IPS-NIHi7 (cell line): ENCODE measurements around the gene TMEM108.

Experiments used
- DNase-seq: peaks from one replicate; pipeline ENCODE4 v3.0.0; 2012; ENCODE audit warnings: mixed read lengths; ENCODE audit errors: extremely low spot score

TMEM108 gene

DNA sequence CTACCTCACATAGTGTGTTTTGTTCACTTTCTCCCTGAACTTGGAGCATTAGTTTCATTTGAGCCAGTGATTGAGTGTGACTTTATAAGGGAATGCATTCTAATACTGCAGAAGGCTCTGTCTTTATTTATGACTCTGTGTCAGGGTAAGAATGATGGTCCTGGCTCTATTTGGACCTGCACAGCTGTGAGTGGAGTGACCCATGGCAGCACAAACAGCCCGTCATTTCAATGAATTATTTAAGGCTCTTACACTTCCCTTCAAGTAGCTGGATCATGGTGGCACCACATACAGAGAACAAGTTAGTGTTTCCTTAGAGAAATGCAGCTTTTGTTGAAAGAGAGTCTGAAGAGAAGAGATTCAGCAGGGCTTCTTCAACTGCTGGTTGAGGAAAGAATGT lies 16.4 kb downstream of the TMEM108 start:
- DNase-seq = no peak

- DNase-seq = no peak
Observed at GRCh38 chr3:133055339-133055738, 17.1 kb downstream of the TMEM108 start.

- DNase-seq = peak; percentile 25
Observed at GRCh38 chr3:133058243-133058642, 20.1 kb downstream of the TMEM108 start.

DNA sequence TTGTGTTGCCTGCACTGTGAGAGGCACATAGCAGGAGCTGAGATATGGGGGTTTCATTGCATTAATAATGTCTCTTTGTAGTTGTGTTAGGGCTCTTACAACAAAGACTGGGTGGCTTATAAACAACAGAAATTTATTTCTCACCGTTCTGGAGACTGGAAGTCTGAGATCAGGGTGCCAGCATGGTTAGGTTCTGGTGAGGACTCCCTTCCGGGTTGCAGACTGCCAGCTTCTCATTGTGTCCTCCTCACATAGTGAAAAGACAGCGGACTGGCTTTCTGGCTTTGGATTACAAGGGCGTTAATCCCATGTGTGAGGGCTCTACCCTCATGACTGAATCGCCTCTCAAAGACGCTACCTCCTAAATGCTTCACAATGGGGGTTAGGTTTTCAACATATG lies 20.6 kb downstream of the TMEM108 start:
- DNase-seq = no peak

DNA sequence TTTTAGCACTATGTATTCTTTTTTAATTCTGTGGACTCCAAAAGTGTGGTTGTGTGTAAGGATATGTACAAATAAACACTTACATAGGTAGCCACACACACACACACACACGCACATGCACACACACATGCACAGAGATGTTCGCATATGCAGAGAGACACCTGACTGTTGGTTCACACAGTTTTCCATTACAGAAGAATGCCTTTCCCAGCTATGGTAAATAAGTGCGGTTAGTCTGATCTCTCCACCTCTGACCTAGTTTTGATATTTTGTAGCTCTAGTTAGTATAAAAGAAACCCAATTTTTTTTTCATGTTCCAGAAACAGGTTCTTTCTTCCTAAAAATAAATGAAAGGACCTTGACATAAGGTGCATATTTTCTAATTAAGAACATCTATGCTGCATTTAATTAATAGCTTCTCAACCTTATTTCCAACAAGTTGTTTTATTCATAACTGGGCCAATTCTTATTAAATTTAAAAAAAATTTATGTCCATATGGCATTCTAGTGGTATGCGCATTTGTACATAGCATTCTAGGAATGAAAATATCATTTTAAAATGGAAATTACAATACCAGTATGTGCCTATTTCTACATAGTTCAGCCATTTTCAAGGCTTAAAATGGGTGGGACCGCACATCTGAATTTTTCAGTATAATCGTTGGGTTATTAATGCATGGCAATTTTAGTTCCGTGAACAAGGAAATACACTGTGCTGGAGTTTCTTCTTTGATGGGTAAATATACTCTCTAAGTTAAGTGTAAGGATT lies 27.2 kb downstream of the TMEM108 start:
- no peak for DNase-seq

GRCh38 chr3:133066026-133066425 lies 27.8 kb downstream of the TMEM108 start:
- no peak for DNase-seq

DNA sequence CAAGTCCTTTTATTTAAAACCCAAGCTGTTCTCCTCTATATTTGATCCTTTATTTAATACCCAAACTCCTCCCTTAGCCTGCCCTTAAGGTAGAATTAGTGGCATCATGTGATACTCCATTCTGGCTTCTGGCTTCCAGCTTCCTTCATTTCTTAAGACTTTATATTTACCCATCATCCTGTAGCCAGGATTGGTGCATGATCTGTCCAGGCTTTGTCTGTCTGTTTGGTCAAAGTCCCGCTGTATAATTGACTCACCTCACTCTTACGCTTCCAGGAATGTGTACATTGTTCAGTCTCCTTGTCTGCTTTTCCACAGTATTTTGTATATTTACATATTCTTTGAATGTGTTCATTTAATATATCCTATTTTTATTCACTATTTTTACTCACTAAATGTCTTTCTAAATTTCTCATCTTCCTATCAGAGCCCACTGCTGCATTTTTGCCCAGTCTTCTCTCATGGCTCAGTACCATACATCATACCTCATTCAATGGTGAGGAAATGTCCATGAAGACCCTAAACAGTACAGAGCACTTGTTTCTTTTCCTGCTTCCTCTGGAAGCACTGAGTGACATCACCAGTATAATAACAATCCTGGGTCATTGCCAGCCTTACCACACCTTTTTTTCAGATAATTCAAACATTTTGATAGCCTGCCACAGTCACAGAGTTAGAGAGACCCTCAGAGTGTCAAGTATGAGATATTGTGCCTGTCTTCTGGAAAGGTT lies 31.5 kb downstream of the TMEM108 start:
- DNase-seq = no peak

DNA sequence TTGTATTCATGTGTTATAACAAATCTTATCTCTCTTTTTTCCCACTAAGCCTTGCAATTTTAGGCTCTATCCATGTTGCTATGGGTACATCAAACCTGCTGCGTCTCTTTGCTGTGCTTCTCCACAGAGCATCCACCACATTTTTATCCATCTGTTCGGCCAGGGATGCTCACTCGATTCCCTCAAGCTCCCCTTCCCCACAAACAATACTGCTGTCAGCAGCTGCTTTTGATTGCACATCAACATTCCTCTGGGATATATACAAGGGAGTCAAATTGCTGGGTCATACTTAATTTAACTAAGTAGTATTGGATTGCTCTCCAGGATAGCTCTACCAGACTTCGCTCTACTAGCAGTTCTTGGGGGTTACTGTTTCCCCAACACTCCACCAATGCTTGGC lies 36.8 kb downstream of the TMEM108 start:
- no peak for DNase-seq

DNA sequence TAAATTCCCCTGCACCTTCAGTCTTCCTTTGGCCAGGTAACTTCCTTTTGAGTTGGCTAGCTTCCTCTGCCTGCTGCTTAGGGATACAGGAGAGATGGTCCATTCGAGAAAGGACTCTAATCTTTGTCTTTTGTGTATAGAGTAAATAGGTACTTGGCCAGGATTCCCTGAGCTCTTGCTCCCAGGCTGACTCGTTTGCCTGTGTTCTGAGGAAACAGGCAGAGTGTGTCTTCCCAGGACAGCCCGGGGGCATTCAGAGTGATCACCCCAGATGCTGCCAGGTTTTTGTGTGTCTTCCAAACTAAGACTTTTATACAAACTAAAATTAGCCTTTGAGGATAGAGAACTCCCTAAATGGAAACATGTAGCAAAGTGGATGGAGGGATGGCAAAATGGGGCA lies 39.5 kb downstream of the TMEM108 start:
- DNase-seq = no peak

GRCh38 chr3:133079621-133080020 lies 41.4 kb downstream of the TMEM108 start:
- no peak for DNase-seq

- DNase-seq = no peak
Observed at GRCh38 chr3:133081016-133081415, 42.8 kb downstream of the TMEM108 start.

GRCh38 chr3:133083395-133083794 lies 45.2 kb downstream of the TMEM108 start:
- no peak for DNase-seq

DNA sequence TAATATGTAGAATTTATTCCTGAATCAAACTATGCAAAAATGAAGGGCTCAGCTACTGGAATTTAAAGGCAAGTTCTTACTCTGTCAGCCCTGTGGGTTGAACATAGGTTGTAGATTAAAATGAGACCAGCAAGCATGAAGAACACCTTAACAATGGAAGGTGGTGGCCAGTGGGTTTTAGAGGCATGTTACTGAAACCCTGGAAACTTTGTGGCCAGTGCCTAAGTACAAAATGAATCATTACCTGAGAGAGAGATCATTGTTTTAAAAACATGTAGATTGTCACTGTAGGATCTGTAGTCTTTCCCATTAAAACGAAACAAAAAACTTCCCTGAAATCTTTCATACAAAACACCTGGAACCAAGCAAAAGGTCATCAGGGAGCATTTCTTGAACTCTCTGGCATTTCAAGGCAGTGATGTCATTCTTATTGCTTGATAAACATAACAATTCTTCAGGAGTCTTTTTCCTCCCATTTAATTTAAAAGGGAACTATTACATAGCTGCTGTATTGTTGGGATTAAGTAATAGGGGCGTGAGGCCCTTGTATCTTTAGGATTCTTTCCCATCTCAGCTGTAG lies 51.8 kb downstream of the TMEM108 start:
- DNase-seq = no peak

DNA sequence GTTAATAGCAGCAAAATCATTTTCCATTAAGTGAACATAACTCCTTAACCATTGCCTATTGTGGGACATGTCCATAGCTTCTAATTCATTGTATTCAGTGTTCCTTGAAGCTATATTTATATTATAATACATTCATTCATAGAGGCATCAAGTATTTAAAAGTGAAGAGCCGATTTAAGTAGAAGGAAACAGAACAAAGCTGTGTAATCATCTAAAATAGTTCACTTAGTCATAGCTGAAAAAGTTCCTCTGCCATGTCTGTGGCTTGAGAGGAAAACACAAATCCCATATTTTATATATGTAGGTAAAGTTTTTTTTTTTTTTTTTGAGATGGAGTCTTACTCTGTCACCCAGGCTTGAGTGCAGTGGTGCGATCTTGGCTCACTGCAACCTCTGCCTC lies 54.5 kb downstream of the TMEM108 start:
- DNase-seq = no peak

DNA sequence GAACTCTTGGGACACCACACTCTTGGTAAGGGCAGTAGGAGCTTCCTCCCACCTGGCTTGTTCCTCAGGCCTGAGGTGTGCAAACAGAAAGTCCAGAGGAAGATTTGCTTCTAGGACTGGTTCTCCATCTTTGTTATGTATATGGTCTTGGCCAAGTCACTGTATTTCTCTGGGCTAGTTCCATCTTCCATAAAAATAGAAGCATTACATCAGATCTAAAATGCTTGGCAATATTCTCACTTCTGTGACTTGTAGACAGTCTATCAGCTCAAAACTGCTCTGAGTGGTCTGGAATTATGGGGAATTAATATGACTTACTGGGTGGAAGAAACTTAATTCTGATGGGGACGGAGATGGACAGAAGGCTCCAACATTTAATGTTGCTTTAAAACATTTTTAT lies 55.2 kb downstream of the TMEM108 start:
- DNase-seq = no peak

DNA sequence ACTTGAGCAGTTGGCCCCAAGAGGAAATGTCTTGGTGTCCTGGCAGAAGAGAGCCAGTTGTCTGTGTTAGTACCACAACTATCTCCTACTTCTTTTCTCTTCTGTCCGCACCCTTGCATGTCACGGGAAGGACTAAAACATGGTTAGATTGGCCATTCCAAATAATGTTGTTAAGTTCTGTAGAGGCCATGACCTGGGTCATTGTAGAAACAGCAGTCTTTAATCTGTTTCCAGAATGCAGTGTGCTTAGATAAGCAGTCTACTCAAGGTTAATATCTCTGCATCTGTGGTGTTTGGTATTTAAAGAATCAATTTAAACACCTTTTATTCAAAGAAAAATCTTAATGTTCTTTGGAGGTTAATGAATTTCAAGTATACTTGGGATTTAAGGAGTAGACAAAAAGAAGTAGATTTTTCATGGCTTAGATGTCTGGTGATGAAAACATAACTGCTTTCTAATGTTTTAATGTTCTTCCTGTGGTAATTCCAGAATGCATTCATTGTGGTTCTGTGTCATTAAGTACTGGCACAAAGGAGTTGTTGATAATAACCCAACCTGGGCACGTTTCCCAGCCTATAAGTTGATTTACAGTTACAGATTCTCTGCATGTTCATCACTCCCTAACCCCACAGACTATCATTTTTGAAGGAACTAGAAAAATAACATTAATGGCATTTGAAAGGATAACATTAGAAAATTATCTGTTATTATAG lies 58.9 kb downstream of the TMEM108 start:
- no peak for DNase-seq

DNA sequence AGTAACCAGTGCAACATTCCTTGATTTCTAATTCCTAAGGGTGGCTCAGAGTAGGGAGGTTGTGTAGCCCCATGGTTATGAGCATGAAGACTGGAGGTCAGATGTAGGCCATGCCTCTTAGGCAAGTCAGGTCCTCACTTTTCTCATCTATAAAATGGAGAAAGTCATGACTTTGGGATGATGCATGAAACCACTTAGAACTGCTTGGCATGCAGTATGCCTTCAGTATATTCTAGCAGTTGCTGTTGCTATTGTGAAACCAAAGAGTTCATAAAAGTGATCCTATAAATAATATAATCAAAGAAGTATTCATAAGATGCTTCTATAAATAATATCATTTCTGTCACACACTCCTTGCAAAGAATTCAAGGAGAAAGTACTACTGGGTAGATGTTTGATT lies 65.5 kb downstream of the TMEM108 start:
- DNase-seq = no peak

GRCh38 chr3:133106169-133106568 lies 68.0 kb downstream of the TMEM108 start:
- no peak for DNase-seq

GRCh38 chr3:133112666-133113065 lies 74.5 kb downstream of the TMEM108 start:
- no peak for DNase-seq

GRCh38 chr3:133113526-133113925 lies 75.3 kb downstream of the TMEM108 start:
- no peak for DNase-seq

- DNase-seq = no peak
Observed at GRCh38 chr3:133113927-133114597, 75.9 kb downstream of the TMEM108 start.

GRCh38 chr3:133115176-133115575 lies 77.0 kb downstream of the TMEM108 start:
- DNase-seq = no peak
